SIG-M5 treated with dmso at 0.1 percent for 504 hours (cell line): ENCODE data around the gene MOB1B.
"Not testable (repeated sequence)": the region's sequence is repeated elsewhere in the genome, so short reads cannot be mapped to it uniquely, and the experiment has no call there.

Experiments
- DNase-seq: peaks from one replicate; lab custom pipeline; 2025; ENCODE audit not compliant: unreplicated experiment; lab: John Stamatoyannopoulos, UW

MOB1B gene

DNA sequence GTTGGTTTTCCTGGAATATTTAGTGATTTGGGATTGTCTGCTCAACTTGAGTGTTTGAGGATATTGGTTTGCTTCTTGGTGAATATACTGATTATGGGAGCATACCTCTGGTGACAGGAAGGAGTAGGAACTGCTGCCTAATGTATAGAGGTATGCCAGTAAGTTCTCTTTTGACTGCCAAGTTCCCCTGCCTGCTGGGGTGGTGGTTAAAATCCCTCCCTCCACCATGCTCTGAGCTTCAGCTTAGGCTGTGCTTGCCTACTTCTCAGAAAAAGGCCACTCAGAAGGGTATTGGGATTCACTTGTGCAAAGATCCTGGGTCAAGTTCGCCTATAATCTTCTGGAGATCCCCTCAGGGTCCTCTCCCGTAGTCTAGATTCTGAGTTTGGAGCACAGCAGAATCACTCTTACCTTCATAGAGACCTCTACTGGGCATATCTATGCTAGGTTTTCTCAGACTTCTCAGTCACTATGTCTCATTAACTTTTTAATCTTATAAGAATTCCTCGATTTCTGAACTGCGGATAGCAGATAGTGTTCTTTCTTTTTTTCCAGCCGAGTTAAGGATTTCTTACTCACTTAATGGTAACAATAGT, 46.6 kb downstream of the MOB1B start:
- DNase-seq, result peak; percentile 11

DNA sequence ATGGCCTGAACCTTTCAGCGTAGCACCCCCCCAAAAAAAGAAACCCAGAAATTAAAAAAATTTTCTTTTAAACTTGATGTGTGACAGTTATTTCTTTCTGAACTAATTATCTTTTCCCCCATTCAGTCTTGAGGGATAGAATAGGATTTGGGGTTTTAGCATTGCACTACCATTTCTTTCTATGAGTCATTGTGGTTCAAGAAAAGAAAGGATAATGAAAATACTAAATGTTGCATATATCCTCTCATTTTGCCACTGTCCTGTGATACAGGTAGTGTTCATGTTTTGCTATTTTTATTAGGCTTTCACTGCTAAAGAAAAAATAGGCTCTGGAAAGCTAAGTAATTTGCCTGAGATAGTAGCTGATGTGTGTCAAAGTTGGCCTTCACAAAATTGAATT, 51.9 kb downstream of the MOB1B start:
- peak; percentile 47 for DNase-seq

DNA sequence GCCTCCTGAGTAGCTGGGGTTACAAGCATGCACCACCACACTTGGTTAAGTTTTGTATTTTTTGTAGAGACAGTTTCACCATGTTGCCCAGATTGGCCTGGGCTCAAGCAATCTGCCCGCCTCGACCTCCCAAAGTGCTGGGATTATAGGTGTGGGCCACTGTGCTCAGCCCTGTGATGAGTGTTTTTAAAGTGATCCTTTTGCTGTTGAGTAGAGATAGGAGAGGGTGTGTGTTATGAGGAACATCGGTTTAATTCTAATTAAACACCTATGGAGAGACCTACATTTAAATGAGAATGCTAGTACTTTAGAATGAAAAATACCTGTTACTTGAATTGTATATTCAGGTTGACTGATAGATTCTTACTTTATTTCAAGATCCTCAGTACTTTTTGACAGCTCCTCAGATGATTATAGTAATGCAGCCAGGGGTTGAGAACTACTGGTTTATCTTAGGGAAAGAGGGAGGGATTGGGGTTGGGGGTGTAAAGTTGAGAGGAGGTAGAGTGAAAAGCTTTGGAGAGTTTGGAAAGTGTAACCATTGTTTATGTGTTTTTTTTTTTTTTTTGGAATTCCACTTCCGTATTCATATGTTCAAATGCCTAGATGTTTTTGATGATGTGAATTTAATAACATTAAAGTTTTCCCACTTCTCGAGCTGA, 54.5 kb downstream of the MOB1B start:
- no peak for DNase-seq

DNA sequence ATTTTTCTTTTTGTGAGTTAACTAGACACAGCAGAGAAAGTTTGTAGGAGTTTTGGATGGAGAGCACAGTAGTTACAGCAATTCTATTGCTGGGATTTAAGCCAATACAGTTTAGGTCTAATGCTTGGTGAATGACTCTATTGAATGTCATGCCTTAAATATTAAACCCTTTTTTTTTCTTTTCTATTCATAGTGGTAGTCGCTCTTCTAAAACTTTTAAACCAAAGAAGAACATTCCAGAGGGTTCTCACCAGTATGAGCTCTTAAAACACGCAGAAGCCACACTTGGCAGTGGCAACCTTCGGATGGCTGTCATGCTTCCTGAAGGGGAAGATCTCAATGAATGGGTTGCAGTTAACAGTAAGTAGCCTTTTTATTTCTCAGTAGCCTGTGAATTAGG, 56.5 kb downstream of the MOB1B start:
- DNase-seq, result no peak

DNA sequence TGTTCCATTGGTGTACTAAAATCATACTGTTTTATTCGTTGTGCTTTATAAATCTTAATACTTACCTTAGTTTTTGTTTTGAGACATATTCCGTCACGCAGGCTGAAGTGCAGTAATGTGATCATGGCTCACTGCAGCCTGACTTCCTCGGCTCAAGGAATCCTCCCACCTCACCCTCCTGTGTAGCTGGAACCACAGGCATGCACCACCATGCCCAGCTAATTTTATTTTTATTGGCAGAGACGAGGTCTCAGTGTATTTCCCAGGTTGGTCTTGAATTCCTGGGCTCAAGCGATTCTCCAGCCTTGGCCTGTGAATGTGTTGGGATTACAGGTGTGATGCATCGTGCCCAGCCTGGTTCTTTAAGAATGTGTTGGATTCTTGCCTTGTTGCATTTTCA, 66.9 kb downstream of the MOB1B start:
- no peak for DNase-seq

DNA sequence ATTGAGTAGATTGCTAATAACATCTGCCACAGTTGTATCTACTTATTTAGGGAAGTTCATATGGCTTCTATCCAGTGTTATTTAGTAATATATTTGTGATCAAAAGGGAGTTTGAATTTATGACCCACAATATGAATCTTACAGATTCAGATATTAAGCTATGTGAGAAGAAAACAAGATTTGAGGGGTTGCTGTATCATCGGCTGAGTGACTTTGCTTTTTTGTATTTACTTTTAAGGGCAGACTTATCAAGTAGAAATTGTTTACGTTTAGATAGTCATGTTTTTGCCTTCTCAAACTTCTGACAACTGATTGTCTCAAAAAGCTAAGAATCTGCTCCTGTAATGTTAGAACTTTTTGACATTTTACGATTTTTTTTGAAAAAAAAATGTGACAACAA, 74.1 kb downstream of the MOB1B start:
- DNase-seq, result no peak

DNA sequence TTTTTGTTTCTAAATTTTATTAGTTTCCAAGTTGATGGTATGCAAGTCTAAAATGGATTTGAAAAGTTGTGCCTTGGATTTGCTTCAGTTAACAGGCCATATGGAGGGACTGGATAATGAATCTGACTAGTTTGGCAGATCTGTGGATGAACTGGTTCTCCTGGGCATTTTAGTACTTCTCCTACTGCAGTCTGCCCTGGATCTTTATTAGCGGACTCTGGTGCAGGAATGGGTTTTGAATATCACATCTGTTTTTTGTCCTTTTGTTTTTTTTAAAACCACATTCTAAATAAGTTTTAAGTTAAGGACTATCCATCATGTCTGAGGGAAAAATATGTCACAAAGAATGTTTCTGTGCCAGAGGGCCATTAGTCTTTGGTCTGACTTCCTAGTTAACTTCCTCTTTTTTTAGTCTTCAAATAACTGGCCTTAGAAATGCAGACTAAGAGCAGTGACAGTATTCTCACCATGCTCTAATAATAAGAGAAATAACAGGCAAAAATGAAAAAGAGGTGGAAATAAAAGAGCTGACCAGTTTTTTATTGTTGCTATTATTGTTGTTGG, 77.4 kb downstream of the MOB1B start:
- DNase-seq, result peak; percentile 55

DNA sequence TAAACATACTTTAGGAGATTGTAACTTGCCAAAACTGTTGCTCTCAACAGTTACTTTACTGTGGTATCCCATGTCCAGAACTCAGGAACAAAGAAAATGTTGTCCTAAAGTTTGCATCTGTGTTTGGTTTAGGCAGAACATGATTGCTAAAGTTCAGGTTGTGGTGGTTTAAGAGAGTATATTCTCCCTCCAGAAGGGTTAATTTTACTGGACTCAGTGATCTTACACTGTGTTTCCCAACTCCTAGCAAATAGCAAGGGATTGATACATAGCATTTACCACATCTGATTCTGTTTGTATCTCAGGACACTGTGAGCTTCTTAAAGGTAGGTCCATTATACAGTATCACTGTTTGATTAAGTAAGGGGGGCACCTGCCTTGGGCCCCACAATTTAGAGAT, 78.0 kb downstream of the MOB1B start:
- DNase-seq, result no peak

DNA sequence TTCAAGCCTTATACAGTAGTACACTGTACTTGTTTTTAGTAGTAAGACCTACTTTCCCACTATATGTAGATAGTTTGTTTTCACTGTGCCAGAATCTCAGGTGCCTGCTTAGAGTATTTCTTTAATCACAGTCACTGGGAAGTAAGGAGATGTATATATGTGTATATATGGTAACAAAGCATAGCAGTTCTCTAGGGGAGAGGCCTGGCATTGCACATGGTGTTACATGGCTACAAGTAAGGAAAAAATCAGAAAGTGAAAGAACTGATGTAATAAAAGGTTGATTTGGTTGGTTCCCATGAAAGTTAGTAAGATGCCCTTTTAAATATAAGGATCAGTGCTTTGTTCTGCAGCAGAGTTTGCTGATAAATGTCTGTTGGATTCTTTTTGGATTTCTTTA, 81.9 kb downstream of the MOB1B start:
- DNase-seq, result no peak

DNA sequence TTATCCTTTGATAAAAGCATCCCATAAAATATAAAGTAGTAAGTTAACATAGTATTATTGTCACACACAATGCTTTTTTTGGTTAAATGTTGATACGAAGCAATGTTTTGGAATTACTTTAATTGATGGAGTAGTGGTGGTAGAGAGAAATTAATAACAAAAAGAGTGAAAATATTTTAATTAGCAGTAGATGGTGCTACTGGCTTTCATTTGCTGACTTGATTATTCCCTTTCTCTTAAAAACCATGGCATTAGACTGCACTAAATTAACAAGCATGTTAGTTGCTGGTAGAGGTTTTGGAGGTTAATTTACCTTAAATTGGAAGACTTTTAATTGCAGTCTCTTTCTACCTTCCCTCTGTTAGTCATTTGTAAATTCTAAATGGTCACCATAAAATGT, 82.4 kb downstream of the MOB1B start:
- DNase-seq, result no peak

DNA sequence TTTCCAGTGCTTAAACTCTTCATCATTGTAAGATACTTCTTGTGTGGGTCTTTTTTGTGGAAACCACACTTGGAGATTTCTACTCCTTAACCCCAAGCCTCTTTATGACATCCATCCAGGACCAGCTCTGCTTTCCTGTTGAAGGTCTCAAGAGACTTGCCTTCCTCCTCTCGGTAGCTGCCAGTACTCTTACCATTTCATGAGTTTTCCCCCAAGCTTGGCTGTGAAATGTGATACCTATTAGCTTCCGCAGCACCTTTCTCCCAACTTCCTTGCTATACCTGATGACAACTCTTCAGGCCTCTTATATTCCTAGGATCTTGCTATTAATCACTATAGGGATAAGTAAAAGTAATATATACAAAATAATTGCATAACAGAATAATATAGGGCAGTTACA, 89.4 kb downstream of the MOB1B start:
- DNase-seq, result no peak

DNA sequence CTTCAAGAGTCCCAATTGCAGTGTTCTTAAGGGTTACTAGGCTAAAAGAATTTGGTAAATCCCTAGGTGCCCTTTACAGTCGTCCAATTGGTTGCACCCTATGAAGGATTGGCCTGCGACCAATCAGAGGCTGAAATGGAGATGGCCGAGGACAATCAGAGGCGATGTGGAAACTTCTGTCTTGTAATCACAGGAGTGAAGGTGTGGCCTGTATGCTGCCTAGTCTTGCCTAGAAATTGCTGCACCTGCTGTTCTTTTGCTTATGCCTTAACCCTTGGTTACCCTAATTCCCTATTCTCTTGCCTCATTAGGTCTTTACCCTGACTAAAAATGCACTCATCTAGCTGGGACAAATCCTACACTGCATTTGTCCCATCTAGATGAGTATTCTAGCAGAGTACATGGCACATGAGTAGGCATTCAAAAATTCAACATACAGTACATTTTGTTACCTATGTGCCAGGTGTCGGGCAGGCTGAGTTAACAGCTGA, 90.3 kb downstream of the MOB1B start:
- peak; percentile 9 for DNase-seq

DNA sequence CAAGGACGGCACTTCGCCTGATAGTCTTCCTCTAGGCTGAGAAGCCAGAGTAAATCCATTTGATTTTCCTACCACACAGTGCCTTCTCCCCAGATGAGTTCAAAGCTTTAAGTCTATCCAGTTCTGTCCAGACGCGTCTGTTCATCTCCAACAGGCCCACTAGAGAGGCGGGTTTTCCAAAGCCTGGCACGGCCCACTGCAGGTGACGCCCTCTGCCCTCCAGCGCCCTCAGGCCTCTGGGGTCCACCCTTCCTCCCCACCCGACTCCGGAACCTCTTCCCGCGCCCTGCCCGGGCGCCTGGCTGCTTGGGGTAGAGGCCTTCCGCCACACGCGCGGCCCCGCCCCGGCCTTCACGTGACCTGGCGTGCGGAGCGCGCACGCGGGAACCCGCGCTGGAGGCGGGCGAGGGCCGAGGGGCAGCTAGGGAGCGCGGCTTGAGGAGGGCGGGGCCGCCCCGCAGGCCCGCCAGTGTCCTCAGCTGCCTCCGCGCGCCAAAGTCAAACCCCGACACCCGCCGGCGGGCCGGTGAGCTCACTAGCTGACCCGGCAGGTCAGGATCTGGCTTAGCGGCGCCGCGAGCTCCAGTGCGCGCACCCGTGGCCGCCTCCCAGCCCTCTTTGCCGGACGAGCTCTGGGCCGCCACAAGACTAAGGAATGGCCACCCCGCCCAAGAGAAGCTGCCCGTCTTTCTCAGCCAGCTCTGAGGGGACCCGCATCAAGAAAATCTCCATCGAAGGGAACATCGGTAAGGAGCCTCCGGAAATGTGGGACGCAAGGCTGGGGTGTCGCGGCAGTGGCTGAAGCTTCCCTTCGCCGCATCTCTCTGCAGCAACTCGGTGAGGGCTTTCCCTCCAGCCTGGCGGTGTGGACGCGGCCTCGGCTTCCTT, 91.3 kb downstream of the MOB1B start, which contains the start of gene DCK:
DCK (plus strand) TSS at position 469 of the 888 bp plus-strand sequence; CDS start at position 656, 187 bp downstream.
- DNase-seq, result peak; percentile 70

DNA sequence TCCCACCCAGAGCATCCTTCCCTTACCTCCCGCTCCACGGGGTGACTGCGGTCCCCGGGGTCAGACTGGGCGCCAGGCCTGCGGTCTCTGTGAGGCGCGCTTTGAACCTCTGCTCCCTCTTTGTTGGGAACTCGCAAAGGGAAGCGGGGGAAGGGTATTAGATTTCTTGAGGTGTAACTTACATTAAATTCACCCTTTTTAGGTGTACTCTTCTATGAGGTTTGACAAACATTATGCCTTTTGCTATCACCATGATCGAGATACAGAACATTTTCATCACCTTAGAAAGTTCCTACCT, 91.8 kb downstream of the MOB1B start:
- DNase-seq, result no peak

DNA sequence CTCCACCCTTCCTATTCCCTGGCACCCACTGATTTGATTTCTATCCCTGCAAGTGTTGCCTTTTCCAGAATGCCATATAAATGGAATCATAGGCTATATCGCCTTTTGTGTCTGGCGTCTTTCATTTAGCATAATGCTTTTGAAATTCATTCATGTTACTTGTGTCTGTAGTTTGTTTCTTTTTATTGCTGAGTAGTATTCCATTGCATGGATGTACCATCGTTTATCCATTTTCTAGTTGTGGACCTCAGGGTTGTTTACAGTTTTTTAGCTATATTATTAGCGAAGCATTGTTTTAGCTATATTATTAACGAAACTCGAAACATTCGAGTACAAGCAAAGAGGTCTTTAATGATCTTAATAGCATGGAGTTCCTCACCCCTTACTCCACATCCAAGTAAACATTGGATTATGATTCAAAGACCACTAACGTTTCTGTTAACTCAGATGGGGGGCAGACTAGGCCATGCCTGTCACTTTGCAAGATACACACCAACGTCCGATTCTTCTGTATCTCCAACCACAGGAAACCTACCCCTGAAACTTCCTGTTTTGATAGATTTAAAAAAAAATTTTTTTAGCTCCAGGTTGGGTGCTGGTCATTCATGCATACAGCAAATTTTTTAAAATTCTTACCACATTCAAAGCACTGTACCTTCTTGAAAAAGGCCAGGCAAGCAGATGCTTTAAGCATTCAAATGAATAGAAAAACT, 92.4 kb downstream of the MOB1B start:
- peak; percentile 60 for DNase-seq

DNA sequence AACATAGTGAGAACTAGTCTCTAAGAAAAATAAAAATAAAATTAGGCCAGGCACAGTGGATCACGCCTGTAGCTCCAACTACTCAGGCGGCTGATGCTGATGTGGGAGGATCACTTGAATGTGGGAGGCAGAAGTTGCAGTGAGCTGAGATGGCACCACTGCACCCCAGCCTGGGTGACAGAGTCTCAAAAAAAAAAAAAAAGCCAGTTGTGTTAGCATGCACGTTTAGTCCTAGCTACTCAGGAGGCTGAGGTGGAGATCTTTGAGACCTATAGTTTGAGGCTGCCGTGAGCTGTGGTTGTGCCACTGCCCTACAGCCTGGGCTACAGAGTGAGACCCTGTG, 93.8 kb downstream of the MOB1B start:
- DNase-seq, result peak; percentile 11

DNA sequence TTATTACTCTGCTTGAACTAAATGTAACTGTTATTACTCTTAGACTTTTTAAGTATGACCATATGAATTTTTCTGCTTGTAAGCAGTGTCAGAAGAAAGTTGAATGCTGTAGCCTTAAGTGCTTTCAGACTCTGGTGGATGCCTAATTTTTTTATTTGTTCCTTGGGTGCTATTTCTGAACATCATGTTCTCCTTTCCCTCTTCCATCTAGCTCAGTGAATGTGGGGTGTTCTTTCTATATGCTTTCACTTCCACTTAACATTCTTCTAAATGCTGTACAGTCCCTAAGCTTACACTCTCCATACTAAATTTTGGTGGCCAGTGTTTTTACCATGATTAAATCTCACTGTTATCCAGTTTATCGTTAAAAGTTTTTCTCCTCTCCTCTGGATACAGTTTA, 94.9 kb downstream of the MOB1B start:
- DNase-seq, result peak; percentile 57

DNA sequence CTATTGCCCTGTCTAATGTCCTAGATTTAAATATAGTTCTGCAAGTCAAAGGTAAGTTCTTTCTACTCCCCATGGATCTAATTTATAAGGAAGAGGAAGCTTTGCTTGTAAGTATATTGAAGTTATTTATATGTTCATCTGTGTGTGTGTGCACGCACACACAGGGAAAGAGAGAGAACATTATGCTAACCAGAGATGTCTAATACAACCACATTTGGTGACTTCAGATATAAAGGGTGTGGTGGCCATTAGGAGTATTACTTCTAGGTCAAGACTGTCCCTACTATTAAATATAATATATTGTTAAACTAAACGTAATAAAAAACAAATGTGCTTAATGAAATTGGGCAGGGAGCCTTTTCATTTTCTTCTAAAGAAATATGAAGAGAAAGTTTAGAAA, 95.4 kb downstream of the MOB1B start:
- DNase-seq, result no peak

DNA sequence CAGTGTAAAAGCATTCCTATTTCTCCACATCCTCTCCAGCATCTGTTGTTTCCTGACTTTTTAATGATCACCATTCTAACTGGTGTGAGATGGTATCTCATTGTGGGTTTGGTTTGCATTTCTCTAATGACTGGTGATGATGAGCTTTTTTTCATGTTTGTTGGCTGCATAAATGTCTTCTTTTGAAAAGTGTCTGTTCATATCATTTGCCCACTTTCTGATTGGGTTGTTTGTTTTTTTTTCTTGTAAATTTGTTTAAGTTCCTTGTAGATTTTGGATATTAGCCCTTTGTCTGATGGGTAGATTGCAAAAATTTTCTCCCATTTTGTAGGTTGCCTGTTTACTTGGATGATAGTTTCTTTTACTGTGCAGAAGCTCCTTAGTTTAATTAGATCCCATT, 97.5 kb downstream of the MOB1B start:
- DNase-seq, result not testable (repeated sequence)

DNA sequence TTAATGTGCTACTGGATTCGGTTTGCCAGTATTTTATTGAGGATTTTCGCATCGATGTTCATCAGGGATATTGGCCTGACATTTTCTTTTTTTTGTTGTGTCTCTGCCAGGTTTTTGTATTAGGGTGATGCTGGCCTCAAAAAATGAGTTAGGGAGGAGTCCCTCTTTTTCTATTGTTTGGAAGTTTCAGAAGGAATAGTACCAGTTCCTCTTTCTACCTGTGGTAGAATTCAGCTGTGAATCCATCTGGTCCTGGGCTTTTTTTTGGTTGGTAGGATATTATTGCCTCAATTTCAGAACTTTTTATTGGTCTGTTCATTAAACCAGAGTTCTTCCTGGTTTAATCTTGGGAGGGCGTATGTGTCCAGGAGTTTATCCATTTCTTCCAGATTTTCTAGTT, 99.2 kb downstream of the MOB1B start:
- not testable (repeated sequence) for DNase-seq

DNA sequence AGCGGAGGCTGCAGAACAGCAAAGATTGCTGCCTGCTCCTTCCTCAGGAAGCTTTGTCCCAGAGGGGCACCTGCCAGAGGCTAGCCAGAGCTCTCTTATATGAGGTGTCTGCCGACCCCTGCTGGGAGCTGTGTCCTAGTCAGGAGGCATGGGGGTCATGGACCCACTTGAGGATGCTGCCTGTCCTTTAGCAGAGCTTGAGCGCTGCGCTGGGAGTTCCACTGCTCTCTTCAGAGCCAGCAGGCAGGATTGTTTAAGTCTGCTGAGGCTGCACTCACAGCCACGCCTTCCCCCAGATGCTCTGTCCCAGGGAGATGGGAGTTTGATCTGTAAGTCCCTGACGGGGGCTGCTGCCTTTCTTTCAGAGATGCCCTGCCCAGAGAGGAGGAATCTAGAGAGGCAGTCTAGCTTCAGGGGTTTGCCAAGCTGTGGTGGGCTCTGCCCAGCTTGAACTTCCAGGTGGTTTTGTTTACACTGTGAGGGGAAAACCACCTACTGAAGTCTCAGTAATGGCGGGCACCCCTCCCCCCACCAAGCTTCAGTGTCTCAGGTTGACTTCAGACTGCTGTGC, 102.2 kb downstream of the MOB1B start:
- DNase-seq, result no peak
